Activated gamma-delta T cell treated with anti-CD3 and anti-CD28 coated beads, Interleukin-2, amount 50 U/mL, for 16 hours (primary cell): ENCODE results near the gene COL6A2.
"Not testable (repeated sequence)": the region's sequence is repeated elsewhere in the genome, so short reads cannot be mapped to it uniquely, and the experiment has no call there.

Experiments
- DNase-seq: peaks from one replicate; pipeline ENCODE4 v3.0.0-alpha.2; 2020; ENCODE audit warnings: low read depth

COL6A2 gene

GRCh38 chr21:46126309-46127238, 28.7 kb downstream of the COL6A2 start:
- DNase-seq, result no peak

- no peak for DNase-seq
Measured at GRCh38 chr21:46127239-46128105, 29.6 kb downstream of the COL6A2 start.

- no peak for DNase-seq
Measured at GRCh38 chr21:46128106-46128932, 30.4 kb downstream of the COL6A2 start.

- no peak for DNase-seq
Measured at GRCh38 chr21:46128933-46129571, 31.1 kb downstream of the COL6A2 start.

- no peak for DNase-seq
Measured at GRCh38 chr21:46129846-46130651, 32.1 kb downstream of the COL6A2 start.

GRCh38 chr21:46130831-46131587, 33.1 kb downstream of the COL6A2 start:
- DNase-seq, result no peak

- no peak for DNase-seq
Measured at GRCh38 chr21:46131588-46131837, 33.6 kb downstream of the COL6A2 start.

- no peak for DNase-seq
Measured at GRCh38 chr21:46131838-46132651, 34.1 kb downstream of the COL6A2 start.

GRCh38 chr21:46135782-46136395, 38.0 kb downstream of the COL6A2 start:
- no peak for DNase-seq

GRCh38 chr21:46136739-46137349, 38.9 kb downstream of the COL6A2 start:
- DNase-seq, result no peak

- no peak for DNase-seq
Measured at GRCh38 chr21:46137908-46138307, 40.0 kb downstream of the COL6A2 start.

GRCh38 chr21:46138383-46138970, 40.6 kb downstream of the COL6A2 start:
- no peak for DNase-seq

GRCh38 chr21:46139686-46140085, 41.8 kb downstream of the COL6A2 start:
- DNase-seq, result no peak

- not testable (repeated sequence) for DNase-seq
Measured at GRCh38 chr21:46140352-46141003, 42.6 kb downstream of the COL6A2 start.

GRCh38 chr21:46141767-46142581, 44.1 kb downstream of the COL6A2 start:
- no peak for DNase-seq
